BLaER1 treated with 17β-estradiol and CSF1 and Interleukin-3, amounts not matched to agents 10 nM and 100 nM (cell line): ENCODE results near the gene KMT2C.
A peak's percentile ranks its signal among the peaks of the same experiment; 100 is the strongest.

Experiments used
- H3K27ac ChIP-seq, 11 experiments: shearing (Covaris generic); formaldehyde crosslinking; 2 replicates each; pipeline ENCODE4 v1.8.1; 2022
- H3K27me3 ChIP-seq, 11 experiments: shearing (Covaris generic); formaldehyde crosslinking; 2 replicates each; pipeline ENCODE4 v1.8.1; 2022
- H3K36me3 ChIP-seq, 11 experiments: shearing (Covaris generic); formaldehyde crosslinking; 2 replicates each; pipeline ENCODE4 v1.8.1; 2022
- H3K4me1 ChIP-seq, 10 experiments: shearing (Covaris generic); formaldehyde crosslinking; 2 replicates each; pipeline ENCODE4 v1.8.1; 2022
- H3K4me2 ChIP-seq, 11 experiments: shearing (Covaris generic); formaldehyde crosslinking; 2 replicates each; pipeline ENCODE4 v1.8.1; 2022
- H3K4me3 ChIP-seq, 10 experiments: shearing (Covaris generic); formaldehyde crosslinking; 2 replicates each; pipeline ENCODE4 v1.8.1; 2022
- H3K9ac ChIP-seq, 11 experiments: shearing (Covaris generic); formaldehyde crosslinking; 2 replicates each; pipeline ENCODE4 v1.8.1; 2022
- H3K9me3 ChIP-seq, 11 experiments: shearing (Covaris generic); formaldehyde crosslinking; replicated peaks in 1 of 11; 2 replicates each; pipeline ENCODE4 v1.8.1; 2022
- H4K20me1 ChIP-seq, 11 experiments: shearing (Covaris generic); formaldehyde crosslinking; 2 replicates each; pipeline ENCODE4 v1.8.1; 2022
- Cebpa-rat ChIP-seq, 11 experiments: shearing (Covaris generic); IDR thresholded peaks; 2 replicates each; pipeline ENCODE4 v1.8.1; 2022

The KMT2C gene

GRCh38 chr7:152108359-152108758 is 327.4 kb downstream of the KMT2C start:
- Histone ChIP-seq H4K20me1 (no peaks in the 10 kb centered on the region; a peak in 1 of 22 replicates), H3K4me2 (no peak overlapping the region), H3K4me1 (no peaks in the 10 kb centered on the region), H3K9me3 (no peaks in the 10 kb centered on the region), H3K27me3 (no peaks in the 10 kb centered on the region), H3K27ac (no peak overlapping the region), H3K9ac (no peak overlapping the region), H3K4me3 (no peak overlapping the region), H3K36me3 (peaks cover 0 to 43% (median 5%) of the 10 kb centered on the region in 11 experiments; a peak in 10 of 22 replicates)
- no peak for TF ChIP-seq Cebpa-rat (IDR thresholded peaks at IDR 0.05)

- Histone ChIP-seq H3K9ac (no peak overlapping the region), H4K20me1 (no peaks in the 10 kb centered on the region; a peak in 1 of 22 replicates), H3K27ac (no peak overlapping the region), H3K9me3 (no peaks in the 10 kb centered on the region), H3K4me2 (no peak overlapping the region), H3K4me3 (no peak overlapping the region), H3K4me1 (no peaks in the 10 kb centered on the region), H3K36me3 (peaks cover 0 to 44% (median 5%) of the 10 kb centered on the region in 11 experiments; a peak in 9 of 22 replicates), H3K27me3 (no peaks in the 10 kb centered on the region)
- TF ChIP-seq Cebpa-rat (IDR thresholded peaks at IDR 0.05) = no peak
These were observed 327.9 kb downstream of the KMT2C start for GRCh38 chr7:152107945-152108344.

- Histone ChIP-seq H3K4me3 (no peak overlapping the region), H3K36me3 (peaks cover 0 to 53% (median 4%) of the 10 kb centered on the region in 11 experiments; a peak in 9 of 22 replicates), H3K9me3 (no peaks in the 10 kb centered on the region), H4K20me1 (no peaks in the 10 kb centered on the region; a peak in 1 of 22 replicates), H3K4me1 (no peaks in the 10 kb centered on the region), H3K9ac (no peak overlapping the region), H3K27ac (no peak overlapping the region), H3K4me2 (no peak overlapping the region), H3K27me3 (no peaks in the 10 kb centered on the region)
- no peak for TF ChIP-seq Cebpa-rat (IDR thresholded peaks at IDR 0.05)
These were observed 328.8 kb downstream of the KMT2C start for GRCh38 chr7:152106990-152107389.

GRCh38 chr7:152105205-152105604 is 330.6 kb downstream of the KMT2C start:
- H4K20me1 ChIP-seq = no peaks in the 10 kb centered on the region; a peak in 1 of 22 replicates
- H3K4me2 ChIP-seq = no peak overlapping the region
- H3K36me3 ChIP-seq = peaks cover 0 to 56% (median 0%) of the 10 kb centered on the region in 11 experiments; a peak in 5 of 22 replicates
- H3K9me3 ChIP-seq = no peaks in the 10 kb centered on the region
- H3K4me3 ChIP-seq = no peak overlapping the region
- no peak overlapping the region for H3K27ac ChIP-seq
- TF ChIP-seq Cebpa-rat (IDR thresholded peaks at IDR 0.05) = no peak
- H3K4me1 ChIP-seq = no peaks in the 10 kb centered on the region
- no peak overlapping the region for H3K9ac ChIP-seq
- no peaks in the 10 kb centered on the region for H3K27me3 ChIP-seq

- Histone ChIP-seq H4K20me1 (no peaks in the 10 kb centered on the region; a peak in 1 of 22 replicates), H3K9me3 (no peaks in the 10 kb centered on the region), H3K27me3 (no peaks in the 10 kb centered on the region), H3K36me3 (peaks cover 0 to 53% (median 0%) of the 10 kb centered on the region in 11 experiments; a peak in 5 of 22 replicates), H3K4me1 (no peaks in the 10 kb centered on the region), H3K4me2 (no peak overlapping the region), H3K4me3 (no peak overlapping the region), H3K9ac (no peak overlapping the region), H3K27ac (no peak overlapping the region)
- no peak for TF ChIP-seq Cebpa-rat (IDR thresholded peaks at IDR 0.05)
These were observed 332.1 kb downstream of the KMT2C start for GRCh38 chr7:152103691-152104090.

- Histone ChIP-seq H3K4me2 (no peak overlapping the region), H3K27ac (no peak overlapping the region), H3K4me3 (no peak overlapping the region), H3K9me3 (no peaks in the 10 kb centered on the region), H3K4me1 (no peaks in the 10 kb centered on the region), H3K36me3 (peaks cover 0 to 47% (median 0%) of the 10 kb centered on the region in 11 experiments; a peak in 5 of 22 replicates), H4K20me1 (no peaks in the 10 kb centered on the region; a peak in 1 of 22 replicates), H3K9ac (no peak overlapping the region), H3K27me3 (no peaks in the 10 kb centered on the region)
- no peak for TF ChIP-seq Cebpa-rat (IDR thresholded peaks at IDR 0.05)
These were observed 332.7 kb downstream of the KMT2C start for GRCh38 chr7:152103066-152103465.

GRCh38 chr7:152097330-152097729 is 338.5 kb downstream of the KMT2C start:
- Histone ChIP-seq H3K9ac (no peak overlapping the region), H4K20me1 (no peaks in the 10 kb centered on the region), H3K9me3 (no peaks in the 10 kb centered on the region), H3K4me1 (no peaks in the 10 kb centered on the region), H3K36me3 (peaks cover 0 to 23% (median 0%) of the 10 kb centered on the region in 11 experiments; a peak in 5 of 22 replicates), H3K4me2 (no peak overlapping the region), H3K4me3 (no peak overlapping the region), H3K27ac (no peak overlapping the region), H3K27me3 (no peaks in the 10 kb centered on the region)
- no peak for TF ChIP-seq Cebpa-rat (IDR thresholded peaks at IDR 0.05)

GRCh38 chr7:152095771-152096170 is 340.0 kb downstream of the KMT2C start:
- no peak overlapping the region for H3K9ac ChIP-seq
- H4K20me1 ChIP-seq = no peaks in the 10 kb centered on the region
- H3K9me3 ChIP-seq = no peaks in the 10 kb centered on the region
- no peak overlapping the region for H3K27ac ChIP-seq
- no peak for TF ChIP-seq Cebpa-rat (IDR thresholded peaks at IDR 0.05)
- no peak overlapping the region for H3K4me3 ChIP-seq
- no peak overlapping the region for H3K4me2 ChIP-seq
- no peaks in the 10 kb centered on the region for H3K27me3 ChIP-seq
- H3K4me1 ChIP-seq = peaks cover 0 to 10% (median 0%) of the 10 kb centered on the region in 10 experiments; a peak in 4 of 20 replicates
- H3K36me3 ChIP-seq = peaks cover 0 to 9% (median 0%) of the 10 kb centered on the region in 11 experiments; a peak in 5 of 22 replicates

GRCh38 chr7:152093717-152094116 is 342.1 kb downstream of the KMT2C start:
- Histone ChIP-seq H3K9ac (no peak overlapping the region), H3K27me3 (no peaks in the 10 kb centered on the region), H3K4me3 (no peak overlapping the region), H3K4me2 (no peak overlapping the region), H3K9me3 (peaks cover 12 to 16% (median 14%) of the 10 kb centered on the region in 11 experiments), H3K27ac (no peak overlapping the region), H4K20me1 (no peaks in the 10 kb centered on the region), H3K4me1 (peaks cover 0 to 13% (median 0%) of the 10 kb centered on the region in 10 experiments; a peak in 4 of 20 replicates), H3K36me3 (peaks cover 0 to 15% (median 4%) of the 10 kb centered on the region in 11 experiments; a peak in 8 of 22 replicates)
- TF ChIP-seq Cebpa-rat (IDR thresholded peaks at IDR 0.05) = 0 out of 22 replicates have a peak, but pooled peaks of 1 of the 11 experiments have one; percentile 14

GRCh38 chr7:152090747-152091146 is 345.1 kb downstream of the KMT2C start:
- no peaks in the 10 kb centered on the region for H4K20me1 ChIP-seq
- no peak for TF ChIP-seq Cebpa-rat (IDR thresholded peaks at IDR 0.05)
- peak overlapping the region in 1 of 11 experiments; percentile 27; a peak in 1 of 22 replicates for H3K27ac ChIP-seq
- H3K4me2 ChIP-seq = peak overlapping the region in 2 of 11 experiments; percentile 58 to 71; a peak in 4 of 22 replicates
- peaks cover 0 to 20% (median 4%) of the 10 kb centered on the region in 11 experiments; a peak in 8 of 22 replicates for H3K36me3 ChIP-seq
- H3K4me1 ChIP-seq = peaks cover 0 to 13% (median 0%) of the 10 kb centered on the region in 10 experiments; a peak in 4 of 20 replicates
- no peak overlapping the region for H3K4me3 ChIP-seq
- no peak overlapping the region for H3K9ac ChIP-seq
- no peaks in the 10 kb centered on the region for H3K27me3 ChIP-seq
- peaks cover 16 to 33% (median 22%) of the 10 kb centered on the region in 11 experiments for H3K9me3 ChIP-seq
